Fibroblast of mammary gland (primary cell): ENCODE data around the gene ABCC2.

ENCODE experiments used
- DNase-seq: peaks from one replicate; pipeline ENCODE4 v3.0.0-alpha.2; 2010; ENCODE audit warnings: low read depth
- H3K4me3 ChIP-seq: 2 replicates; pipeline ENCODE4 v1.5.1; 2011; ENCODE audit warnings: low read depth, mild to moderate bottlenecking, low read length, moderate library complexity; ENCODE audit not compliant: control insufficient read depth
- CTCF ChIP-seq: conservative IDR thresholded peaks from 2 replicates; pipeline ENCODE4 v1.5.1; 2011; ENCODE audit warnings: low read depth, low read length, inconsistent platforms; ENCODE audit not compliant: control insufficient read depth, insufficient read depth

The ABCC2 gene

GRCh38 chr10:99869581-99870122, 87.2 kb downstream of the ABCC2 start:
- DNase-seq: no peak
- TF ChIP-seq CTCF: no peak
- no peak overlapping the region for H3K4me3 ChIP-seq

- TF ChIP-seq CTCF: no peak
- no peak for DNase-seq
- H3K4me3 ChIP-seq: no peak overlapping the region
These were observed 87.8 kb downstream of the ABCC2 start for GRCh38 chr10:99870123-99870730.

- DNase-seq: peak; percentile 36
- H3K4me3 ChIP-seq: no peak overlapping the region
- TF ChIP-seq CTCF: no peak
These were observed 90.1 kb downstream of the ABCC2 start for GRCh38 chr10:99872367-99873162.

GRCh38 chr10:99873846-99874245, 91.4 kb downstream of the ABCC2 start:
- H3K4me3 ChIP-seq: no peak overlapping the region
- no peak for TF ChIP-seq CTCF
- DNase-seq: no peak

GRCh38 chr10:99874341-99875085, 92.1 kb downstream of the ABCC2 start:
- no peak for TF ChIP-seq CTCF
- DNase-seq: no peak
- H3K4me3 ChIP-seq: no peak overlapping the region

GRCh38 chr10:99875473-99875872, 93.0 kb downstream of the ABCC2 start:
- DNase-seq: no peak
- no peak for TF ChIP-seq CTCF
- no peak overlapping the region for H3K4me3 ChIP-seq
